ENCODE measurements around the gene ROR2.

Gene ROR2

GRCh38 chr9:91841591-91841990, 108.4 kb downstream of the ROR2 start:
- no peak for TF ChIP-seq ZBTB7A (IDR thresholded peaks at IDR 0.05; ENCODE audit: low read depth)
- no peak for TF ChIP-seq USF1 (IDR thresholded peaks at IDR 0.05)
- TF ChIP-seq EGR1 (IDR thresholded peaks at IDR 0.05), result no peak
- no peak for TF ChIP-seq FOXM1 (IDR thresholded peaks at IDR 0.05; ENCODE audit: borderline replicate concordance, low read depth)
- no peak for TF ChIP-seq TEAD4 (IDR thresholded peaks at IDR 0.05)
- no peak for TF ChIP-seq EP300 (IDR thresholded peaks at IDR 0.05; ENCODE audit: borderline replicate concordance)
- TF ChIP-seq YY1 (IDR thresholded peaks at IDR 0.05; ENCODE audit: low read depth), result no peak
- no peak for TF ChIP-seq CEBPB (IDR thresholded peaks at IDR 0.05)
- no peak for TF ChIP-seq MAX (IDR thresholded peaks at IDR 0.05)
- no peak for TF ChIP-seq CREB1 (IDR thresholded peaks at IDR 0.05; ENCODE audit: low read depth)
- no peak for TF ChIP-seq NFIC (IDR thresholded peaks at IDR 0.05)
- TF ChIP-seq REST (IDR thresholded peaks at IDR 0.05; ENCODE audit: low read depth), result no peak
- TF ChIP-seq TCF12 (IDR thresholded peaks at IDR 0.05; ENCODE audit: low read depth), result no peak
- TF ChIP-seq RAD21 (IDR thresholded peaks at IDR 0.05; ENCODE audit: low read depth), result no peak
- TF ChIP-seq TAF1 (IDR thresholded peaks at IDR 0.05; ENCODE audit: low read depth), result no peak

DNA sequence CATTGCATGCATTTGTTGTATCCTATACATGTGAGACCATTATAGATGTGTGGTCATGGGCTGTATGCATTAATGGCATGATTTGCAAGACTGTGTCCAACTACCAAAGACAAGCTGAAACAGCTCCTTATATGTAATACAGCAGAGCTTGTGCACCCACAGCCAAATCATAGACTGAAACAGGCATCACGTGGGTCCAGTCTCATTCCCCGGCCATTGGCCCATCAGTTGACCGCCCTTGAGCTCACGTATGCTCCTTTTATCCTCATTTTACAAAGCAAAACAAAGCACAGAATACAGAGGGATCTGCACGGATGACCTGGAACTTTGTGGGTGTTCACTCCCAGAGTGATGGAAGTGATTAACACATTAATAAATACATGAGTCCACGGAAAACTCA, 109.1 kb downstream of the ROR2 start:
- TF ChIP-seq MAX (IDR thresholded peaks at IDR 0.05) (no peak), TEAD4 (IDR thresholded peaks at IDR 0.05) (no peak), ZBTB7A (IDR thresholded peaks at IDR 0.05; ENCODE audit: low read depth) (no peak), USF1 (IDR thresholded peaks at IDR 0.05) (no peak), REST (IDR thresholded peaks at IDR 0.05; ENCODE audit: low read depth) (no peak), CREB1 (IDR thresholded peaks at IDR 0.05; ENCODE audit: low read depth) (no peak), YY1 (IDR thresholded peaks at IDR 0.05; ENCODE audit: low read depth) (no peak), TAF1 (IDR thresholded peaks at IDR 0.05; ENCODE audit: low read depth) (no peak)

DNA sequence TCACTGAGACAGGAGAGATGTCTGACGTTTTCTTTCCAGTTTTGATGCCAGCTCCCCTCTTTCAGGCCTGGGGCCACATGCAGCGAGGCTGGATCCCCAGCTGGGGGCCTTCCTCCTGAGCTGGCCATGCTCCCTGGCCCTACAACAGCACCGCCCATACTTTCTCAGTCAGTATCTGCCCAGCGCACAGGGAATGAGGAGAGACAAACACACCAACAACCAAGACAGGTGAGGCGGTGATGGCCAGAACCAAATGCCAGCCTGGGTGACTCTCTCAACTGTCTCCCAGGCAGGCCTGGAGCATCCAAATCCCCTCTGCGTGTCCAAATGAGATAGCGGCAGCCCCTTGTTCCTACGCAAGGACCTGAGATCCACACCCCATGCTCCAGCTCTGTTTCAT, 109.6 kb downstream of the ROR2 start:
- TF ChIP-seq EGR1 (IDR thresholded peaks at IDR 0.05) (no peak), NFIC (IDR thresholded peaks at IDR 0.05) (no peak)

DNA sequence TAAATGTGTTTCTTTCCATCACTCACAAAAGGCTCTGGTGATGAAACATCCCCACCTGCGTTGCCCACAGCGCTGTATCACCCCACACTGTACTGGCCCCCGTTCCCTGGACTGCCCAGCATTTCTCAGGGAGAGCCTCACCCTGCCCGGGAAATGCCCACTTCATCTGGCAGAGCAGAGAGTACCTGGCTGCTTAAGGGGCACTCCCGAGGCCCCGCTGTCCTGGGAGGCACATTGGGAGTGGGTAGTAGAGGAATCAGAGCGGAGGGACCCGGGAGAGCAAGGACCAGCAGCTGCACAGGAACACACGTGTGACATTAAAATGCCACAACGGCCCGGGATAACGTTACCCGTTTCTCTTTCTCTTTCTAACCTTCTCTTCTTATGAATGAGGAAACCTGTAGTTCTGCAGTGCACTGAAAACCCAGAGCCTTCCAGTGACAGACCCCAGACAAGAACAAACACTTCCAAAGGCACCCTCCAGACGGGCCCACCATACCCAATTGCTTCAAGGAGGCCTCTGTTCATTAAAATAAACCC, 110.0 kb downstream of the ROR2 start:
- no peak for TF ChIP-seq MAX (IDR thresholded peaks at IDR 0.05)
- no peak for TF ChIP-seq FOXM1 (IDR thresholded peaks at IDR 0.05; ENCODE audit: borderline replicate concordance, low read depth)
- no peak for TF ChIP-seq TCF12 (IDR thresholded peaks at IDR 0.05; ENCODE audit: low read depth)
- no peak for TF ChIP-seq REST (IDR thresholded peaks at IDR 0.05; ENCODE audit: low read depth)
- TF ChIP-seq EGR1 (IDR thresholded peaks at IDR 0.05), result no peak
- TF ChIP-seq TEAD4 (IDR thresholded peaks at IDR 0.05), result no peak

Measured in Ishikawa (cell line).